Body of pancreas (tissue), 4 donors: ENCODE measurements around the gene LDB2. TPM values are rescaled to one million over a fixed set of nuclear protein-coding genes. Genes with fewer than 3 reads are reported as not detected.

Experiments used
- ATAC-seq: fragments of 150-250 bp; one replicate; pipeline ENCODE4 v1.9.1; 2016
- DNase-seq, 4 donors: peaks; one replicate each; pipeline ENCODE4 v3.0.0-alpha.2; 2019
- H3K27ac ChIP-seq, 4 donors: fragments of 200-600 bp; sonication (generic); 1 replicate in 3 of 4; 2 replicates in 1 of 4; pipeline versions ENCODE4 v1.5.1 to v1.6.1; 2016 to 2019; ENCODE audit warnings: mild to moderate bottlenecking in 1 of 4, mixed read lengths in 1 of 4, moderate library complexity in 1 of 4
- H3K27me3 ChIP-seq, 2 donors: fragments of 200-600 bp; sonication (generic); one replicate each; pipeline ENCODE4 v1.6.0; 2016; ENCODE audit warnings: mild to moderate bottlenecking in 1 of 2
- H3K36me3 ChIP-seq, 2 donors: fragments of 200-600 bp; sonication (generic); replicated peaks in 1 of 2; 2 replicates each; pipeline ENCODE4 v1.5.1; 2016; ENCODE audit warnings: low read depth in 2 of 2; ENCODE audit not compliant: insufficient read depth in 1 of 2
- H3K4me1 ChIP-seq: fragments of 200-600 bp; sonication (generic); one replicate; pipeline ENCODE4 v1.6.0; 2016
- H3K4me3 ChIP-seq, 2 donors: fragments of 200-600 bp; sonication (generic); 1 replicate in 1 of 2; 2 replicates in 1 of 2; pipeline ENCODE4 v1.5.1; 2016 to 2019
- H3K9me3 ChIP-seq, 3 donors: fragments of 200-600 bp; sonication (generic); 1 replicate in 2 of 3; 2 replicates in 1 of 3; pipeline ENCODE4 v1.5.1; 2016
- CTCF ChIP-seq, 7 experiments: fragments of 450-650 bp in 4 of 7; fragments of 200-600 bp in 3 of 7; sonication (generic) in 3 of 7; IDR thresholded peaks; one replicate each; pipeline ENCODE4 v1.5.1; 2016 to 2019; ENCODE audit warnings: antibody characterized with exemption in 7 of 7
- POLR2A ChIP-seq, 3 donors: fragments of 450-650 bp; IDR thresholded peaks; one replicate each; pipeline ENCODE4 v1.6.1; 2016; ENCODE audit warnings: antibody characterized with exemption in 3 of 3, mild to moderate bottlenecking in 2 of 3
- WGBS, 2 donors: methylation state at CpG; one replicate each; pipeline ENCODE4 v1.1.5; 2017; 5-methylcytosine and 5-hydroxymethylcytosine counted together
- intact Hi-C: fragments of 100-400 bp; cut with DNase I; formaldehyde crosslinking; loops from one replicate; pipeline ENCODE4 v1.15.1; 2023
- total RNA-seq, 2 donors: library from RNA; depleted of rRNA; stranded (reverse); fragments of >200 nt; gene quantifications; one replicate each; pipeline ENCODE4 v1.1.0, GENCODE V29; 2016

LDB2 gene
- total RNA-seq, 2 donors from 2014 or later = 14.8 to 16.5 TPM

- TF ChIP-seq POLR2A (IDR thresholded peaks at IDR 0.05) (no peak), CTCF (IDR thresholded peaks at IDR 0.05) (no peak)
- intact Hi-C loops = no loop called here
- Histone ChIP-seq H3K27me3 (no peaks in the 10 kb centered on the region), H3K27ac (no peak overlapping the region), H3K4me1 (no peaks in the 10 kb centered on the region), H3K9me3 (peaks cover 0 to 7% (median 0%) of the 10 kb centered on the region in 3 donors), H3K4me3 (no peak overlapping the region), H3K36me3 (no peaks in the 10 kb centered on the region)
- no peak for DNase-seq
- ATAC-seq = no peak
- 56 to 63% methylated on average over 4 to 7 of the region's 7 CpGs for WGBS, 2 donors
Observed at GRCh38 chr4:16505726-16506125, 392.7 kb downstream of the LDB2 start.

GRCh38 chr4:16505267-16505666 is 393.2 kb downstream of the LDB2 start:
- peaks cover 0 to 9% (median 0%) of the 10 kb centered on the region in 3 donors for H3K9me3 ChIP-seq
- H3K27ac ChIP-seq = no peak overlapping the region
- no peaks in the 10 kb centered on the region for H3K4me1 ChIP-seq
- TF ChIP-seq POLR2A (IDR thresholded peaks at IDR 0.05) (no peak), CTCF (IDR thresholded peaks at IDR 0.05) (no peak)
- WGBS, 2 donors = 76 to 80% methylated on average over 2 of the region's 2 CpGs
- DNase-seq (no peak), ATAC-seq (no peak)
- no peaks in the 10 kb centered on the region for H3K27me3 ChIP-seq
- no peak overlapping the region for H3K4me3 ChIP-seq
- no peaks in the 10 kb centered on the region for H3K36me3 ChIP-seq
- intact Hi-C loops = no loop called here

GRCh38 chr4:16503421-16504100 is 394.9 kb downstream of the LDB2 start:
- H3K36me3 ChIP-seq = no peaks in the 10 kb centered on the region

GRCh38 chr4:16498978-16499377 is 399.5 kb downstream of the LDB2 start:
- H3K36me3 ChIP-seq = no peaks in the 10 kb centered on the region
- ATAC-seq = no peak
- no peaks in the 10 kb centered on the region for H3K4me1 ChIP-seq
- DNase-seq = no peak
- H3K27me3 ChIP-seq = no peaks in the 10 kb centered on the region
- H3K9me3 ChIP-seq = peaks cover 0 to 9% (median 0%) of the 10 kb centered on the region in 3 donors
- H3K4me3 ChIP-seq = no peak overlapping the region
- intact Hi-C loops = no loop called here
- TF ChIP-seq POLR2A (IDR thresholded peaks at IDR 0.05) = no peak
- TF ChIP-seq CTCF (IDR thresholded peaks at IDR 0.05) = no peak
- H3K27ac ChIP-seq = no peak overlapping the region

More at GRCh38 chr4:16503421-16504100, 394.9 kb downstream of the LDB2 start:
- Histone ChIP-seq H3K4me3 (no peak overlapping the region), H3K4me1 (no peaks in the 10 kb centered on the region), H3K27ac (no peak overlapping the region), H3K27me3 (no peaks in the 10 kb centered on the region), H3K9me3 (peaks cover 0 to 9% (median 0%) of the 10 kb centered on the region in 3 donors)
- DNase-seq (no peak), ATAC-seq (no peak)
- TF ChIP-seq CTCF (IDR thresholded peaks at IDR 0.05) = no peak
- TF ChIP-seq POLR2A (IDR thresholded peaks at IDR 0.05) = no peak
- 85 to 93% methylated on average over 4 of the region's 4 CpGs for whole genome bisulfite sequencing, 2 donors
- intact Hi-C loops = no loop called here

GRCh38 chr4:16496501-16496900 is 401.9 kb downstream of the LDB2 start:
- ATAC-seq = no peak
- 76 to 79% methylated on average over 3 of the region's 3 CpGs for WGBS, 2 donors
- DNase-seq = no peak

More at GRCh38 chr4:16496501-16496900, 401.9 kb downstream of the LDB2 start:
- no peak overlapping the region for H3K4me3 ChIP-seq
- H3K9me3 ChIP-seq = peaks cover 0 to 9% (median 0%) of the 10 kb centered on the region in 3 donors
- TF ChIP-seq POLR2A (IDR thresholded peaks at IDR 0.05) = no peak
- TF ChIP-seq CTCF (IDR thresholded peaks at IDR 0.05) = no peak
- no peaks in the 10 kb centered on the region for H3K36me3 ChIP-seq
- no peaks in the 10 kb centered on the region for H3K4me1 ChIP-seq
- no peaks in the 10 kb centered on the region for H3K27me3 ChIP-seq
- intact Hi-C loops = no loop called here
- no peak overlapping the region for H3K27ac ChIP-seq
